Measurements from ENCODE around the gene SKAP1.
A peak's percentile ranks its signal among the peaks of the same experiment; 100 is the strongest.

Gene SKAP1

GRCh38 chr17:48143629-48144028, 286.4 kb downstream of the SKAP1 start:
- TF ChIP-seq ZFX (IDR thresholded peaks at IDR 0.05): no peak
- TF ChIP-seq, protein P1, sequence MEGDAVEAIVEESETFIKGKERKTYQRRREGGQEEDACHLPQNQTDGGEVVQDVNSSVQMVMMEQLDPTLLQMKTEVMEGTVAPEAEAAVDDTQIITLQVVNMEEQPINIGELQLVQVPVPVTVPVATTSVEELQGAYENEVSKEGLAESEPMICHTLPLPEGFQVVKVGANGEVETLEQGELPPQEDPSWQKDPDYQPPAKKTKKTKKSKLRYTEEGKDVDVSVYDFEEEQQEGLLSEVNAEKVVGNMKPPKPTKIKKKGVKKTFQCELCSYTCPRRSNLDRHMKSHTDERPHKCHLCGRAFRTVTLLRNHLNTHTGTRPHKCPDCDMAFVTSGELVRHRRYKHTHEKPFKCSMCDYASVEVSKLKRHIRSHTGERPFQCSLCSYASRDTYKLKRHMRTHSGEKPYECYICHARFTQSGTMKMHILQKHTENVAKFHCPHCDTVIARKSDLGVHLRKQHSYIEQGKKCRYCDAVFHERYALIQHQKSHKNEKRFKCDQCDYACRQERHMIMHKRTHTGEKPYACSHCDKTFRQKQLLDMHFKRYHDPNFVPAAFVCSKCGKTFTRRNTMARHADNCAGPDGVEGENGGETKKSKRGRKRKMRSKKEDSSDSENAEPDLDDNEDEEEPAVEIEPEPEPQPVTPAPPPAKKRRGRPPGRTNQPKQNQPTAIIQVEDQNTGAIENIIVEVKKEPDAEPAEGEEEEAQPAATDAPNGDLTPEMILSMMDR (conservative IDR thresholded peaks at IDR 0.05): no peak
- H3K27ac ChIP-seq: no peak overlapping the region

DNA sequence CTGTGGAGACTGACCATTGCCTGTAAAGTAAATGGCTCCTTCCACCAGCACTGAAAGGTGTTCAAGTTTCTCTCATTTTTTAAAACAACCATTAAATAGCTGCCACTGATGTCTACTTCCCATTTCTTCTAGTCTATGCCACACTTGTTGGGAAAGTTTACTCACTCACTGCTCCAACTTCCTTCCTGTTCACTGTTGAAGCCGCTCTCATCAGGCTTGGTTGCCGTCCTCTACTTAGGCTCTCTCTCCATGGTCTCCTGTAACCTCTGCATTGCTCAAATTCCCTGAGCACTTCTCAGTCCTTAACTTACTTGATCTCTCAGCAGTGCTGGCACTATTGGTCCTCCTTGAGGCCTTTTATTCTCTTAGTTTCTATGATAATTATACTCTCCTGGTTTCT, 290.1 kb downstream of the SKAP1 start:
- TF ChIP-seq, protein P1 (conservative IDR thresholded peaks at IDR 0.05): no peak
- TF ChIP-seq ZFX (IDR thresholded peaks at IDR 0.05): no peak
- H3K27ac ChIP-seq: no peak overlapping the region

- TF ChIP-seq, protein P1 (conservative IDR thresholded peaks at IDR 0.05): no peak
- no peak for TF ChIP-seq ZFX (IDR thresholded peaks at IDR 0.05)
- no peak overlapping the region for H3K27ac ChIP-seq
Observed at GRCh38 chr17:48137656-48138055, 292.4 kb downstream of the SKAP1 start.

GRCh38 chr17:48134912-48135480, 295.0 kb downstream of the SKAP1 start:
- TF ChIP-seq ZFX (IDR thresholded peaks at IDR 0.05): no peak
- TF ChIP-seq, protein P1 (conservative IDR thresholded peaks at IDR 0.05): peak; percentile 23
- no peak overlapping the region for H3K27ac ChIP-seq

DNA sequence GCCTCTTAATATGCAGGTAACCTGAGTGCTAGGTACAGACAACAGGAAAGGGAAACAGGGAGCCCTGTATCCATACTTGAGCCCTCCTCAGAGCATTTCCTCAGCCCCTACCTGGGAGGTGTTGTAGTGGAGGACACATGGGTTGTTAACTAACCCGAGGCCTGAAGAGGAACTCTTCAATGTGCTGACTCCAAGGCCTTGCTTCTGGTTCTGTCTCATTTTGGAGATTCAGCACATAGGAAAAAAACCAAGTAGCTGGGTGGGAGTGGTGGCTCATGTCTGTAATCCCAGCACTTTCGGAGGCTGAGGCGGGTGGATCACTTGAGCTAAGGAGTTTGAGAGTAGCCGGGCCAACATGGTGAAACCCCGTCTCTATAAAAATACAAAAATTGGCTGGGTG, 297.6 kb downstream of the SKAP1 start:
- no peak for TF ChIP-seq ZFX (IDR thresholded peaks at IDR 0.05)
- TF ChIP-seq, protein P1 (conservative IDR thresholded peaks at IDR 0.05): no peak
- H3K27ac ChIP-seq: no peak overlapping the region

DNA sequence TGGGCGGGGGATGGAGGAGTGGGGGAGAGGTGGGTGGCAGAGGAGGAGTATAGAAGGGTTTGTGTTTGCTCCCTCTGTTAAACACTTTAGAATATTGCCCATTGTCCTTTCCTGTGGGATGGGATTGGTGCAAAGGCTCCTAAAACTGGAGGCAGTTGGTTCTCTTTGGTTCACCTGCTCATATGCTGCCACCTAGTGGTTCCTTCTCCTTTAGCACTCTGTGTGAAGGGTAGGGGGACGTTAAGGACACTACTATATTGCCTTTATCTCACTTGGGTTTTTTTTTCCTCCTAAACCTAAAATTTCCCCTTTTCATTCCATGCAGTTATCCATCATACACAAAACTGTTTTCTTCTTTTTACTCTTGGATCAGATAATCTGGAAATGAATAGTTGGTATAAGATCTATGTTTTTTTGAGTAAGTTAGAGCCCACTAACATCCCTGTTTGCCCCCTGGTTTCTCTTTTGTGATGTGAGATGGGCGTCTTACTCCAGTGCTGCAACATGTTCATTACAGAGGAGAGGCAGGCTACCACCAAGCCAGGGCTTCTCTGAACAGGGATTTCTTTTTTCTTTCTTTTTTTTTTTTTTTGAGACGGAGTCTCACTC, 298.7 kb downstream of the SKAP1 start:
- no peak for TF ChIP-seq ZFX (IDR thresholded peaks at IDR 0.05)
- TF ChIP-seq, protein P1 (conservative IDR thresholded peaks at IDR 0.05): peak; percentile 91

GRCh38 chr17:48129981-48130380, 300.0 kb downstream of the SKAP1 start:
- H3K27ac ChIP-seq: no peak overlapping the region
- TF ChIP-seq ZFX (IDR thresholded peaks at IDR 0.05): no peak
- TF ChIP-seq, protein P1 (conservative IDR thresholded peaks at IDR 0.05): no peak

More for the DNA sequence above, 298.7 kb downstream of the SKAP1 start:
- no peak overlapping the region for H3K27ac ChIP-seq

Data from C4-2B (cell line).